ENCODE measurements around the gene ALDH3A1. TPM values are rescaled to one million over a fixed set of nuclear protein-coding genes. Genes with fewer than 3 reads are reported as not detected.

The ALDH3A1 gene
- total and polyA plus RNA-seq, 4 donors = 1.5 to 44.2 (median 13.6) TPM

DNA sequence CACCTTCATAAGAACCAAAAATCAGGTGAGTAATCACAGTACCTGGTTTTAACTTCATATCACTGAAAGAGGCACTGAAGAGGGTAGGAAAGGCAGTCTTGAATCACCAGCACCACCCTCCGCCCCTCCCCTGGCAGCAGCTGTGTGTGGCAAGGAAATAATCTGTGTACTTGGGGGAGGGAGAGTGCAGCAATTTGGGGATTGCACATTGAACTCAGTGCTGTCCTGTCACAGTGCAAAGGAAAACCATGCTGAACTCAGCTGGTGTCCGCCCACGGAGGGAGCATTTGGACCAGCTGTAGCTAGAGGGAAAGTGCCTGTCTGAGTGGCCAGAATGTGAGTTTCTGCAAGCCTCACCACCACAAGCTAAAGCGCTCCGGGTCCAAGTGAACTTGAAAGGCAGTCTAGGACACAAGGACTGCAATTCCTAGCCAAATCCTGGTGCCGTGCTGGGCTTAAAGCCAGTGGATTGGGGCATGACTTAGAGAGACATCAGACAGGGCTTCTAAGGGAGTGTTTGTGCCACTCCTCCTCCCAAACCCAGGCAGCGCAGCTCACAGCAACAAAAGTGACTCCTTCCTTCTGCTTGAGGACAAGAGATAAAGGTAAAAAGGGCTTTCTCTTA lies 39.7 kb upstream of the ALDH3A1 start:
- no peak for DNase-seq
- no peak for ATAC-seq (ENCODE audit: insufficient read depth, low FRiP score)
- 93 to 95% methylated on average over 7 of the region's 7 CpGs for WGBS, 2 donors
- Histone ChIP-seq H3K4me1 (ENCODE audit: control insufficient read depth in 5 of 5, insufficient read depth in 5 of 5, low read length in 5 of 5) (no peaks in the 10 kb centered on the region), H3K27me3 (ENCODE audit: control insufficient read depth in 3 of 3, insufficient read depth in 3 of 3, low read length in 2 of 3) (no peaks in the 10 kb centered on the region), H3K4me3 (no peak overlapping the region), H3K36me3 (ENCODE audit: control insufficient read depth in 4 of 4, insufficient read depth in 4 of 4, low read length in 4 of 4) (peaks cover 11 to 30% (median 22%) of the 10 kb centered on the region in 4 donors), H3K9ac (ENCODE audit: insufficient read depth in 1 of 2, low read length in 2 of 2) (no peak overlapping the region), H3K9me3 (ENCODE audit: control insufficient read depth in 4 of 4, insufficient read depth in 3 of 4, low read length in 3 of 4) (no peaks in the 10 kb centered on the region), H3K27ac (ENCODE audit: low read depth in 1 of 2, low read length in 1 of 2) (no peak overlapping the region)
- TF ChIP-seq, protein P1, sequence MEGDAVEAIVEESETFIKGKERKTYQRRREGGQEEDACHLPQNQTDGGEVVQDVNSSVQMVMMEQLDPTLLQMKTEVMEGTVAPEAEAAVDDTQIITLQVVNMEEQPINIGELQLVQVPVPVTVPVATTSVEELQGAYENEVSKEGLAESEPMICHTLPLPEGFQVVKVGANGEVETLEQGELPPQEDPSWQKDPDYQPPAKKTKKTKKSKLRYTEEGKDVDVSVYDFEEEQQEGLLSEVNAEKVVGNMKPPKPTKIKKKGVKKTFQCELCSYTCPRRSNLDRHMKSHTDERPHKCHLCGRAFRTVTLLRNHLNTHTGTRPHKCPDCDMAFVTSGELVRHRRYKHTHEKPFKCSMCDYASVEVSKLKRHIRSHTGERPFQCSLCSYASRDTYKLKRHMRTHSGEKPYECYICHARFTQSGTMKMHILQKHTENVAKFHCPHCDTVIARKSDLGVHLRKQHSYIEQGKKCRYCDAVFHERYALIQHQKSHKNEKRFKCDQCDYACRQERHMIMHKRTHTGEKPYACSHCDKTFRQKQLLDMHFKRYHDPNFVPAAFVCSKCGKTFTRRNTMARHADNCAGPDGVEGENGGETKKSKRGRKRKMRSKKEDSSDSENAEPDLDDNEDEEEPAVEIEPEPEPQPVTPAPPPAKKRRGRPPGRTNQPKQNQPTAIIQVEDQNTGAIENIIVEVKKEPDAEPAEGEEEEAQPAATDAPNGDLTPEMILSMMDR (IDR thresholded peaks at IDR 0.05; ENCODE audit: control extremely low read depth, extremely low read depth) = no peak

DNA sequence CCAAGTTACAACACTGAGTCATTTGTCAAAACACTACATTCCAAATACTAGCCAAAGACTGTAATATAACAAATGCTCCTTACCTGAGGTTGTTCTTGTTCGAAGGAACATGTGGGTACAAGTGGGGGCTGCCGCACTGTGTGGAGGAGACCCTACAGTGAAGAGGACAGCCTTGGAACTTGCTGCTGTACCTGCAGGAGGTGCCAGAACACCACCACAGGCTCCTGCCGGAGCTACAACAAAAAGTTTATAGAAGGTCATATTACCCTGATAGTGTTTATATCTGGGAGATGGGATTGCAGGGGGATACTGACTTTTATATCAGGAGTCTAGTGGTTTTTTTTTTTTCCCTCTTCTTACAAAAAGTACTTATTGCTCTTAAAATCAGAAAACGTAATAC lies 37.8 kb upstream of the ALDH3A1 start:
- ATAC-seq (ENCODE audit: insufficient read depth, low FRiP score) (no peak), DNase-seq (no peak)
- Histone ChIP-seq H3K27me3 (ENCODE audit: control insufficient read depth in 3 of 3, insufficient read depth in 3 of 3, low read length in 2 of 3) (no peaks in the 10 kb centered on the region), H3K9ac (ENCODE audit: insufficient read depth in 1 of 2, low read length in 2 of 2) (no peak overlapping the region), H3K27ac (ENCODE audit: low read depth in 1 of 2, low read length in 1 of 2) (no peak overlapping the region), H3K4me3 (no peak overlapping the region), H3K36me3 (ENCODE audit: control insufficient read depth in 4 of 4, insufficient read depth in 4 of 4, low read length in 4 of 4) (peaks cover 9 to 29% (median 25%) of the 10 kb centered on the region in 4 donors), H3K4me1 (ENCODE audit: control insufficient read depth in 5 of 5, insufficient read depth in 5 of 5, low read length in 5 of 5) (no peaks in the 10 kb centered on the region), H3K9me3 (ENCODE audit: control insufficient read depth in 4 of 4, insufficient read depth in 3 of 4, low read length in 3 of 4) (no peaks in the 10 kb centered on the region)
- TF ChIP-seq, protein P1 (IDR thresholded peaks at IDR 0.05; ENCODE audit: control extremely low read depth, extremely low read depth) = no peak
- 73% methylated on average over 4 of the region's 4 CpGs for WGBS, 2 donors

DNA sequence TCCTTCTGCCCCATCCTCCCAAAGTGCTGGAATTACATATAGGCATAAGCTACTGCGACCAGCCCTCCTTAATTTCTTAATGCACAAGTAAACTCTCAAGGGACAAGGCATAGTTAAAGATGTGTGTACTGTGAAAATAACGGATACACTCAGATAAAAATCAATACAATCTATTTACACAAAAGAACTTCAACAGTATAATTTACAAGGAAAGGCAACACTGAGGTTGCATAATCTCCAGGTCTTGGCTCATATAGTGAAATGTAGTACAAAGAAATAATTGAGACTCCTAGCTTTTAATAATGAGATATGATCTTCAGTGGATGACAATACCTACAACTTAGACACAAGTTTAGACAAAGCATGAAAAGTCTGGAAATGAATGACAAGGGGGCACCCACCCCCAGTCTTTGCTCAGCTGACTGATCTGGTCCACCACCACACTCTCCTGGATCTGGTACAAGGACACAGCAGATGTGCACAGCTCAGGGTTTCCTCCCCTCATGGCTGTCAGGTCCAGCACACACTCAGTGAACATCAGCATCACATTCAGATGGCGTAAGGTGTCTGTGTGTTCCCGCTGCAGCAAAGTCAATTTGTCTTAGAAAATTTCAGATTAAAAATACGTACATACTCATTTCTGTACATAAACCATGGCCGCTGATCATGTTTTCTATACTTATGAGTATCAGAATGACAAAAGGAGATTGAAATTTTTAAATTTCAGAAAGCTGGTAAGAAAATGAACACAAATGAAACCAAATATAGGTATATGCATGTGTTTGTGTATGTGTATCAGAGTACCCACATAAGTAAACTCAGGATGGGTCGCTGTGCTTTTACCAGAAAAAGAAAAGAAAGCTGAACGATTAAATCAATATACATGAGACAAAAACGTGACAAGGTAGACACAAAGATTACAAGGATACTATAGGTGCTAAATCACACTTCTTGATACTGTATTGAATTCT lies 33.7 kb upstream of the ALDH3A1 start:
- 86 to 93% methylated on average over 9 of the region's 9 CpGs for WGBS, 2 donors
- Histone ChIP-seq H3K27me3 (ENCODE audit: control insufficient read depth in 3 of 3, insufficient read depth in 3 of 3, low read length in 2 of 3) (no peaks in the 10 kb centered on the region), H3K4me3 (no peak overlapping the region), H3K36me3 (ENCODE audit: control insufficient read depth in 4 of 4, insufficient read depth in 4 of 4, low read length in 4 of 4) (peaks cover 7 to 34% (median 15%) of the 10 kb centered on the region in 4 donors), H3K9ac (ENCODE audit: insufficient read depth in 1 of 2, low read length in 2 of 2) (no peak overlapping the region), H3K27ac (ENCODE audit: low read depth in 1 of 2, low read length in 1 of 2) (no peak overlapping the region), H3K4me1 (ENCODE audit: control insufficient read depth in 5 of 5, insufficient read depth in 5 of 5, low read length in 5 of 5) (no peaks in the 10 kb centered on the region), H3K9me3 (ENCODE audit: control insufficient read depth in 4 of 4, insufficient read depth in 3 of 4, low read length in 3 of 4) (no peaks in the 10 kb centered on the region)
- no peak for ATAC-seq (ENCODE audit: insufficient read depth, low FRiP score)
- DNase-seq = no peak
- TF ChIP-seq, protein P1 (IDR thresholded peaks at IDR 0.05; ENCODE audit: control extremely low read depth, extremely low read depth) = no peak

Measured in lung (tissue), 12 donors.